ENCODE results near the gene ARID1B.

GRCh38 chr6:157251586-157252247, 474.5 kb downstream of the ARID1B start:
- TF ChIP-seq CTCF (IDR thresholded peaks at IDR 0.05) (no peak), POLR2A (IDR thresholded peaks at IDR 0.05) (no peak)
